ENCODE data around the gene ACOT13. TPM values are rescaled to one million over a fixed set of nuclear protein-coding genes. Genes with fewer than 3 reads are reported as not detected.

The ACOT13 gene
- total and polyA plus RNA-seq, 2 of the 8 experiments (the other 6 are each of a cell fraction or from before 2014, with no cell fraction given): 27.6 to 40.6 TPM

DNA sequence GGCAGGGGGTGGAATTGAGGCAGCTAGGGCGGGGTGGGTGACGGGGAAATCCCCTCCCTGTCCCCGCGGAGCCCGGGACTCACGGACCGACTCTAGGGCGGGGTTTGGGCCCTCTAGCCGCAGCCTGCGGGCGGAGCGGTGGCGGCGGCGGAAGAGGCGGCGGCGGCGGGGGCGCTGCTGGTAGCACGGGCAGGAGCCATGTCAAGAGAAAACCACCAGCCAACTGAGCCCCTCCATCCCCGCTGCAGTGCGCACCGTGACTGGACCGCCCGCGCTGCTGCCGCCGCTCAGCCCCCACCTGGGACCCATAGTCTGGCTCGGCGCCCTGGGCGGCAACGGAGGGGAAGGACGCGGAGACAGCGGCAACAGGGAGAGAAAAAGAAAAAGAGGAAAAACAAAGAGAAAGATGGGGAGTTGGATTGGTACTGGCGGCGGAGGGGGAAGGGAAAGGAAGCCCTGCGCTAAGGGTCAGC is 53.3 kb downstream of the ACOT13 start (continued):
- TF ChIP-seq ATF3 (IDR thresholded peaks at IDR 0.05; ENCODE audit: insufficient read depth, low read depth, low read length) (no peak), YY1 (IDR thresholded peaks at IDR 0.05; ENCODE audit: low read depth, low read length) (no peak), EZH2 (IDR thresholded peaks at IDR 0.05; ENCODE audit: low read depth, low read length, severe bottlenecking) (no peak), HDAC6 (IDR thresholded peaks at IDR 0.05; ENCODE audit: low read depth, low read length) (no peak)
- TF ChIP-seq, protein P1, sequence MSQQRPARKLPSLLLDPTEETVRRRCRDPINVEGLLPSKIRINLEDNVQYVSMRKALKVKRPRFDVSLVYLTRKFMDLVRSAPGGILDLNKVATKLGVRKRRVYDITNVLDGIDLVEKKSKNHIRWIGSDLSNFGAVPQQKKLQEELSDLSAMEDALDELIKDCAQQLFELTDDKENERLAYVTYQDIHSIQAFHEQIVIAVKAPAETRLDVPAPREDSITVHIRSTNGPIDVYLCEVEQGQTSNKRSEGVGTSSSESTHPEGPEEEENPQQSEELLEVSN (IDR thresholded peaks at IDR 0.05): no peak
